ENCODE results near the gene CCDC33.
A peak's percentile ranks its signal among the peaks of the same experiment; 100 is the strongest.

The CCDC33 gene

DNA sequence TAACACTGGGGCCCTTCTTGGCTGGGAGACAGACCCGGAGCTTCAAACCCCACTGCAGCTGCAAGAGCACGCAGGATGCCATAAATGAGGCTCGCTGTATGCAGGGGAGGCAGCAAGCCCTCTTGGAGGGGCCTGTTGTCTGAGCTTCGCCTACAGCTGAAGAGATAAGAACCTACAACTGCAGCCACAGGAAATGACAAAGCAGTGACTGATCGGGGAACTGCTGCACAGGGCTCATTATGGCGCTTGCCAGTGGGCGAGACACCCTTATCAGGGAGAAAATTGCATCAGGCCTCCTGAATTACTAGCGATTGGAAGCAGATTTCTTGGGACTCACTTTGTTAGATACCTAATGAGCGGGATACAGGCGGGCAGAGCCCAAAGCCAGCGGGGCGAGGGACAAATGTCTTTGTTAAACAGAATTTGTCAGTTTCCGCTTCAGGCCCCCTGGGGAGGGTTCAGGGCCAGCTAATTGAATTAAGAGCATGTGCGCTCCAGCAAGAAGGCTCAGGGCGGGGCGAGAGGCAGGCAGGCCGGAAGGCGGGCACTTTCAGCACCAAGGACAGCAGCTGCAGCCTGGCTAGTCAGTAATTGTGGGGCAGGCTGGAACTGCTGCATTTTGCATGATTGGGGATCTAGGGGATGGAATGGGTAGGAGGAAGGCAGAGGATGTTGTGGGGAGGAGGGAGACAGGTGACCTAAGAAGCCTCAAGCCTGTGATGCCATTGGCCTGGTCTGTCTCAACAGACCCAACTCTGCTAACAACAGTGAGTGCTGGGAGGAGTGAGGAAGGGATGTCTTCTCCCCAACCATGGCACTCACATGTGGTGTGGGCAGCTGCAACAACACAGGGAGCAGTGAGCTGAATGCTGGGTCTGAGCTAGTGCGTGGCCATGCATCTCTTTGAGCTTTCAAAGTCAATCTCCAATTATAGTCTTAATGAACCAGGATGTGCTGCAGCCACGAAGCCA is 55.3 kb downstream of the CCDC33 start:
- no peak for DNase-seq

GRCh38 chr15:74293021-74293810 is 57.1 kb downstream of the CCDC33 start:
- no peak for DNase-seq

DNA sequence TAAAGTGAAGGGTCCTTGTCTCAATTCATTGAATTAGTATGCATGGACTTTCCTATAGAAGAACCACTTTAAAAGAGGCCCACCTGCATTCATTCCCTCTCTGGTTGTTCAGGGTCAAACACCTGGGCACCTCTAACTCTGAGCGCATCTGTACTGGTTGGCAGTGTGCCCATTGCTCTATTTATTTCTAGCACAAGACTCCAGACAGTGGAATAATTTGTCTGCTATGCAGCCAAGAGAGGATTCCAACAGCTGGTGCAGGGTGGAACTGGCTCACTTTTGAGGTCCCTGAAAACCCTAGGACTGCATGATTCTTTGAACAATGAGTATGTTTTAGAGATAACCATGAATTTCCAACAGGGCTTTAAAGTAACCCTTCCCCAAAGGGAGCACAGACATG is 57.9 kb downstream of the CCDC33 start:
- no peak for DNase-seq

- DNase-seq = no peak
These were observed 59.7 kb downstream of the CCDC33 start for GRCh38 chr15:74295800-74296199.

- no peak for DNase-seq
These were observed 61.8 kb downstream of the CCDC33 start for GRCh38 chr15:74297887-74298286.

DNA sequence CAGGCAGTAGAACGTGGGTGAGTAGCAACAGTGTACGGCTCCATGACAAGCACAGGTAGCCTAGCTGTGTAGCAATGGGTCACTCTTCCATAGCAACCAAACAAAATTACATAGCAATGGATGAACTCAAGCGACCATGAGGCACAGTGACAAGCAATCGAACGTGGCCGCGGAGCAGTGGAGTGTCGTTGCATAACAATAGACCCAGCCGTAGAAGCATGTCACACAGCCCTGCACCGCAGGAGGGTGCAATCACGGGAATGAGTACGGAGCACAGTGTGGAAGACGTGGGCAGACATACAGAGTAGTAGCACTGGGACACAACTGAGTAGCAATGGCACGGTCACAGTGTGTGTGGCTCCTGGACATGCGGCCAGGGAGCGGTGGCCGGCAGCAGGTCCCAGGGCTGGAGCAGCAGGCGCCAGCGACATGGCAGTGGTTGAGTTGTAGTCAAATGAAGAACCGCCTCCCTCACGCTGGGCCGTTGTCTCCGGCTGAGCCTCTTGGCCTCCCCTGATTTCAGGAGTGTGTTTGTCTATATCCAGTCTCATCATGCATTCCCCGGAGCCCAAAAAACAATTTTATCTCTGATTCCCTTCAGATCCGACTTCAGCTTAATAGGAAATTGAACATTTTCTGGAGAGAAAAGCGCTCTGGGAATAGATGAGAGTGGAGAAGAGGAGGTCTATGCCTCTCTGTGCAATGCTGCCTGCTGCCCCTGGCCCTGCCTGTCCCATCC is 64.1 kb downstream of the CCDC33 start:
- no peak for DNase-seq

- DNase-seq = no peak
These were observed 65.6 kb downstream of the CCDC33 start for GRCh38 chr15:74301583-74302361.

DNA sequence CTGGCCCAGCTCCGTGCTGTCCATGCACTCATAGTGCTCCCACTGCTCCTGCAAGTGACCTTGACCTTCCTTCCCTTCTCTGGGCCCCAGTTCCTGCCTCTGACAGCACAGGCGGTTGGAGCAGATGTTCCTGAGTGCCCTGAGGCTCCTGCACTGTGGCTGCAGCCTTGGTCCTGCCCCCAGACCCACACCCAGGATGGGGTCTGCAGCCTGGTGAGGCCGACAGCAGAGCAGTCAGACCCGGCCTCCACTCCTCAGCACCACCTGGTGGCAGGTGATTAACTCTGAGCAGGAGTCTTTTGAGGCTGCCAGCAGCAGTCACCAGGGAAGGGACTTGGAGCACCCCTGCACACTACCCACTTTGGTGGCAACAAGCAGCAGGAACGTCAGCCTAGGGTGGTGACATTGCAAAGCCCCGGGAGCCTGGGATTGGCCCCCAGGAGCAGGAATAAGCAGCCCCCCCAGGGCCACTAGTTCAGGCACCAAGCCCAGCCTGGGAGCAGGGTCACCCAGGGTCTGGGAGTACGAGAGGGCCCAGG is 66.8 kb downstream of the CCDC33 start:
- no peak for DNase-seq

- no peak for DNase-seq
These were observed 67.7 kb downstream of the CCDC33 start for GRCh38 chr15:74303741-74304309.

DNA sequence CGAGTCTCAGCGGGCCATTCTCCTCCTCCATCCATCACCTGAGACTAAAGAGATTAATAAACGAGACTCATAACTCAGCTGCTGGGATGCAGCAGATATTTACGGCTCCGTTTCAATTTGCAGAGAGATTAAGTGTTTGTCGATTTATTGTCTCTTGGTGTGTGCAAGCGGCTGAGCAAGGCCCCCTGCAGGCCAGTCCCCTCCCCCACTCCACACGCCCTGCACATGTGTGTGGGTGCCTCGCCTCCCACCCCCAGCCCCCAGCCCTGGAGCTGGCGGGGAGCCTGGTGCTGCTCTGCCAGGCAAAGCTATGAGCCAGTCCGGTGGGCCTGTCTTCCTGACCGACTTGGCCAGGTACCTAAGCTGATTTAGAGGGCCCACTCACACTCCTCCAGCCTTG is 68.3 kb downstream of the CCDC33 start:
- no peak for DNase-seq

- DNase-seq = no peak
These were observed 69.6 kb downstream of the CCDC33 start for GRCh38 chr15:74305687-74306086.

- no peak for DNase-seq
These were observed 70.7 kb downstream of the CCDC33 start for GRCh38 chr15:74306781-74307217.

GRCh38 chr15:74307827-74308811 is 72.0 kb downstream of the CCDC33 start:
- DNase-seq = no peak

DNA sequence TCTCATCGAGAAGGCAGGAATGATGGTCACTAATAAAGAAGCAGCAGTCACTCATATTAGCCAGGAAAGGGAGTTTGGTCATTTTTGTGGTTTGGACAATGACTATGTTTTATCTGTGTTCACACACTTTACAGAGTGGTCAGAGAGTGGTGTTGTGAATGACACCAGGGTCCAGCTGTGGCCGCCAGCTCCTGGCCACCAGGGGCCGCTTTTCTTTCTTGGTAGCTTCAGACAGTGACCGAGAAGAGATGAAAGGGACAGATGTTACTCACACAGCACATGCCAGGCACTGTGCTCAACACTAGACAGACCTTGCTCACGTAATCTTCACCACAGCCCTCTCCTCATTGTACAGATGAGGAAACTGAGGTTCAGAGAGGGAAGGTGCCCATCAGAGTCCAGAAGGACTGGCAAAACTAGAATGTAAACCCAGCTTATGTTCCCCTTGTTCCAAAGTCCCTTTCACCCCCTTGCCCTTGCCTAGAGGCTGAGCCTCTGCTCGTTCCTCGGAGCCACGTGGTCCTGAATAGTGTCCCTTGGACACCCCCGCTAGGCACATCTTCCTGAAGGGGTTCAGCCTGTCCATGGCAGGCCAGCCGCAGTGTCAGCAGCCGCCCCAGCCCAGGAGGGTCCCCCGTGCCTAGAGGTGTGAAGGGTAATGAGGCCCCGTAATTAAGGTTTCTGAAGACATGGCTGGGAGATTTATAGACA is 75.8 kb downstream of the CCDC33 start:
- no peak for DNase-seq

GRCh38 chr15:74312445-74313007 is 76.4 kb downstream of the CCDC33 start:
- DNase-seq = peak; percentile 65

DNA sequence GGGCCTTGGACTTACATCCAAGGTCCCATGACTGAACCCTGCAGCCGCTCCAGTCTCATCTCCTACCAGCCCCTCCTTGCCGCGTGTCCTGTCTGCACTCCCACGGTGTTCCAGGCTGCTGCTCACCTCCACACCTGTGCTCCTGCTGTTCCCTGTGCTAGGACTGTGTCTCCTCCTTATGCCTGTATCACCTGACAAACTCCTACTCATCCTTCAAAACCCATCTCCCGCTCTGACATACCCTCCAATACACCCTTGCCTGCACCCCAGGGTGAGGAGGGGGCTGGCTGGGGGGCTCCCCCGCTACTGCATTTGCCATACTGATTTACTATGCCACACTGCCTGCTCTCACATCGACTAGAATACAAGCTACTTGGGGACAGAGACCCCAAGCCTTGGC is 77.8 kb downstream of the CCDC33 start:
- DNase-seq = no peak

- no peak for DNase-seq
These were observed 78.8 kb downstream of the CCDC33 start for GRCh38 chr15:74314795-74315438.

GRCh38 chr15:74315626-74316025 is 79.5 kb downstream of the CCDC33 start:
- DNase-seq = no peak

GRCh38 chr15:74316141-74316540 is 80.0 kb downstream of the CCDC33 start:
- DNase-seq = no peak
